ENCODE results near the gene SLC44A3.

DNA sequence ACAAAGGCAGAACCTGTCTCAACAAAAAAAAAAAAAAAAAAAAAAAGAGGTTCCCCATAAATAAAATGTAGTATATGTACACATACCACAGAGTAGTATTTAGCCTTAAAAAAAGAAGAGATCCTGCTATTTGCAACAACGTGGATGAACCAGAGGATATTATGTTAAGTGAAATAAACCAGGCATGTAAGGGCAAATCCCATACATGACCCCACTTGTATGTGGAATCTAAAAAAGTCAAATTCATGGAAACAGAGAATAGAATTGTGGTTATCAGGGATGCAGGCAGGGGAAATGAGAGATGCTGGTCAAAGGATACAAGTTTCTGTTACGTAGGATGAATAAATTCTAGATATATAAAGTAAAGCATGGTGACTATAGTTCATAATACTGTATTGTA, 16.7 kb downstream of the SLC44A3 start:
- TF ChIP-seq, protein P1, sequence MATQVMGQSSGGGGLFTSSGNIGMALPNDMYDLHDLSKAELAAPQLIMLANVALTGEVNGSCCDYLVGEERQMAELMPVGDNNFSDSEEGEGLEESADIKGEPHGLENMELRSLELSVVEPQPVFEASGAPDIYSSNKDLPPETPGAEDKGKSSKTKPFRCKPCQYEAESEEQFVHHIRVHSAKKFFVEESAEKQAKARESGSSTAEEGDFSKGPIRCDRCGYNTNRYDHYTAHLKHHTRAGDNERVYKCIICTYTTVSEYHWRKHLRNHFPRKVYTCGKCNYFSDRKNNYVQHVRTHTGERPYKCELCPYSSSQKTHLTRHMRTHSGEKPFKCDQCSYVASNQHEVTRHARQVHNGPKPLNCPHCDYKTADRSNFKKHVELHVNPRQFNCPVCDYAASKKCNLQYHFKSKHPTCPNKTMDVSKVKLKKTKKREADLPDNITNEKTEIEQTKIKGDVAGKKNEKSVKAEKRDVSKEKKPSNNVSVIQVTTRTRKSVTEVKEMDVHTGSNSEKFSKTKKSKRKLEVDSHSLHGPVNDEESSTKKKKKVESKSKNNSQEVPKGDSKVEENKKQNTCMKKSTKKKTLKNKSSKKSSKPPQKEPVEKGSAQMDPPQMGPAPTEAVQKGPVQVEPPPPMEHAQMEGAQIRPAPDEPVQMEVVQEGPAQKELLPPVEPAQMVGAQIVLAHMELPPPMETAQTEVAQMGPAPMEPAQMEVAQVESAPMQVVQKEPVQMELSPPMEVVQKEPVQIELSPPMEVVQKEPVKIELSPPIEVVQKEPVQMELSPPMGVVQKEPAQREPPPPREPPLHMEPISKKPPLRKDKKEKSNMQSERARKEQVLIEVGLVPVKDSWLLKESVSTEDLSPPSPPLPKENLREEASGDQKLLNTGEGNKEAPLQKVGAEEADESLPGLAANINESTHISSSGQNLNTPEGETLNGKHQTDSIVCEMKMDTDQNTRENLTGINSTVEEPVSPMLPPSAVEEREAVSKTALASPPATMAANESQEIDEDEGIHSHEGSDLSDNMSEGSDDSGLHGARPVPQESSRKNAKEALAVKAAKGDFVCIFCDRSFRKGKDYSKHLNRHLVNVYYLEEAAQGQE (IDR thresholded peaks at IDR 0.05; ENCODE audit: low read depth) = no peak
- TF ChIP-seq NFIC (IDR thresholded peaks at IDR 0.05) = no peak
- no peak for TF ChIP-seq TAF1 (IDR thresholded peaks at IDR 0.05; ENCODE audit: low read depth)
- no peak for TF ChIP-seq FOXM1 (IDR thresholded peaks at IDR 0.05; ENCODE audit: borderline replicate concordance, low read depth)
- TF ChIP-seq CEBPB (IDR thresholded peaks at IDR 0.05) = no peak
- TF ChIP-seq EP300 (IDR thresholded peaks at IDR 0.05; ENCODE audit: borderline replicate concordance) = no peak
- no peak for TF ChIP-seq RAD21 (IDR thresholded peaks at IDR 0.05; ENCODE audit: low read depth)
- TF ChIP-seq CREB1 (IDR thresholded peaks at IDR 0.05; ENCODE audit: low read depth) = no peak

Measured in Ishikawa (cell line).